Measurements from ENCODE around the gene PLN. TPM values are rescaled to one million over a fixed set of nuclear protein-coding genes. Genes with fewer than 3 reads are reported as not detected.

The PLN gene
- total RNA-seq, 1 experiment from 2014 or later: not detected

GRCh38 chr6:118567974-118568373 is 19.9 kb downstream of the PLN start:
- no peak for DNase-seq (ENCODE audit: low read depth)
- in situ Hi-C loops (cut with HindIII; ENCODE audit: low pct_unique_long_range_greater_than_20kb, low sequenced_read_pairs): no loop called here

GRCh38 chr6:118569498-118569897 is 21.4 kb downstream of the PLN start:
- in situ Hi-C loops (cut with HindIII; ENCODE audit: low pct_unique_long_range_greater_than_20kb, low sequenced_read_pairs): no loop called here
- DNase-seq (ENCODE audit: low read depth): no peak

GRCh38 chr6:118571121-118571520 is 23.0 kb downstream of the PLN start:
- DNase-seq (ENCODE audit: low read depth): no peak
- in situ Hi-C loops (cut with HindIII; ENCODE audit: low pct_unique_long_range_greater_than_20kb, low sequenced_read_pairs): no loop called here

GRCh38 chr6:118574051-118574865 is 26.2 kb downstream of the PLN start:
- in situ Hi-C loops (cut with HindIII; ENCODE audit: low pct_unique_long_range_greater_than_20kb, low sequenced_read_pairs): no loop called here
- peak; percentile 33 for DNase-seq (ENCODE audit: low read depth)

GRCh38 chr6:118577972-118578371 is 29.9 kb downstream of the PLN start:
- no peak for DNase-seq (ENCODE audit: low read depth)
- in situ Hi-C loops (cut with HindIII; ENCODE audit: low pct_unique_long_range_greater_than_20kb, low sequenced_read_pairs): no loop called here

GRCh38 chr6:118578617-118579016 is 30.5 kb downstream of the PLN start:
- DNase-seq (ENCODE audit: low read depth): no peak
- in situ Hi-C loops (cut with HindIII; ENCODE audit: low pct_unique_long_range_greater_than_20kb, low sequenced_read_pairs): no loop called here

- DNase-seq (ENCODE audit: low read depth): no peak
- in situ Hi-C loops (cut with HindIII; ENCODE audit: low pct_unique_long_range_greater_than_20kb, low sequenced_read_pairs): no loop called here
Observed at GRCh38 chr6:118579786-118580185, 31.7 kb downstream of the PLN start.

GRCh38 chr6:118580585-118581419 is 32.7 kb downstream of the PLN start:
- in situ Hi-C loops (cut with HindIII; ENCODE audit: low pct_unique_long_range_greater_than_20kb, low sequenced_read_pairs): no loop called here

GRCh38 chr6:118581489-118581959 is 33.4 kb downstream of the PLN start:
- in situ Hi-C loops (cut with HindIII; ENCODE audit: low pct_unique_long_range_greater_than_20kb, low sequenced_read_pairs): no loop called here
- no peak for DNase-seq (ENCODE audit: low read depth)

More at GRCh38 chr6:118580585-118581419, 32.7 kb downstream of the PLN start:
- no peak for DNase-seq (ENCODE audit: low read depth)

GRCh38 chr6:118584911-118585310 is 36.8 kb downstream of the PLN start:
- in situ Hi-C loops (cut with HindIII; ENCODE audit: low pct_unique_long_range_greater_than_20kb, low sequenced_read_pairs): no loop called here
- no peak for DNase-seq (ENCODE audit: low read depth)

- in situ Hi-C loops (cut with HindIII; ENCODE audit: low pct_unique_long_range_greater_than_20kb, low sequenced_read_pairs): no loop called here
- DNase-seq (ENCODE audit: low read depth): no peak
Observed at GRCh38 chr6:118586746-118587485, 38.8 kb downstream of the PLN start.

- in situ Hi-C loops (cut with HindIII; ENCODE audit: low pct_unique_long_range_greater_than_20kb, low sequenced_read_pairs): no loop called here
- DNase-seq (ENCODE audit: low read depth): no peak
Observed at GRCh38 chr6:118588626-118589025, 40.5 kb downstream of the PLN start.

- in situ Hi-C loops (cut with HindIII; ENCODE audit: low pct_unique_long_range_greater_than_20kb, low sequenced_read_pairs): no loop called here
- no peak for DNase-seq (ENCODE audit: low read depth)
Observed at GRCh38 chr6:118589186-118589585, 41.1 kb downstream of the PLN start.

GRCh38 chr6:118589649-118590365 is 41.7 kb downstream of the PLN start:
- in situ Hi-C loops (cut with HindIII; ENCODE audit: low pct_unique_long_range_greater_than_20kb, low sequenced_read_pairs): no loop called here
- no peak for DNase-seq (ENCODE audit: low read depth)

- no peak for DNase-seq (ENCODE audit: low read depth)
- in situ Hi-C loops (cut with HindIII; ENCODE audit: low pct_unique_long_range_greater_than_20kb, low sequenced_read_pairs): no loop called here
Observed at GRCh38 chr6:118591897-118592296, 43.8 kb downstream of the PLN start.

GRCh38 chr6:118594877-118595276 is 46.8 kb downstream of the PLN start:
- in situ Hi-C loops (cut with HindIII; ENCODE audit: low pct_unique_long_range_greater_than_20kb, low sequenced_read_pairs): no loop called here

GRCh38 chr6:118596774-118597320 is 48.8 kb downstream of the PLN start:
- DNase-seq (ENCODE audit: low read depth): no peak
- in situ Hi-C loops (cut with HindIII; ENCODE audit: low pct_unique_long_range_greater_than_20kb, low sequenced_read_pairs): no loop called here

More at GRCh38 chr6:118594877-118595276, 46.8 kb downstream of the PLN start:
- no peak for DNase-seq (ENCODE audit: low read depth)

- DNase-seq (ENCODE audit: low read depth): no peak
- in situ Hi-C loops (cut with HindIII; ENCODE audit: low pct_unique_long_range_greater_than_20kb, low sequenced_read_pairs): no loop called here
Observed at GRCh38 chr6:118597636-118598035, 49.5 kb downstream of the PLN start.

Measured in Caki2 (cell line).